GM13976 (cell line): ENCODE data around the gene SSPN.

Experiments used
- DNase-seq: peaks from one replicate; pipeline ENCODE4 v3.0.0; 2012; ENCODE audit warnings: low spot score
- in situ Hi-C: fragments of 300-500 bp; cut with MboI; formaldehyde crosslinking; loops from one replicate; pipeline ENCODE4 v1.12.0; 2022; ENCODE audit warnings: low sequenced_read_pairs, mixed read lengths, inconsistent platforms; ENCODE audit not compliant: unreplicated experiment
- TF ChIP-seq, protein P1 (sequence below): IDR thresholded peaks from 2 replicates; pipeline ENCODE4 v1.5.1; 2012; ENCODE audit warnings: borderline replicate concordance, mild to moderate bottlenecking; ENCODE audit not compliant: insufficient read depth; ENCODE audit errors: extremely low read depth, missing control alignments, control extremely low read depth

The SSPN gene

DNA sequence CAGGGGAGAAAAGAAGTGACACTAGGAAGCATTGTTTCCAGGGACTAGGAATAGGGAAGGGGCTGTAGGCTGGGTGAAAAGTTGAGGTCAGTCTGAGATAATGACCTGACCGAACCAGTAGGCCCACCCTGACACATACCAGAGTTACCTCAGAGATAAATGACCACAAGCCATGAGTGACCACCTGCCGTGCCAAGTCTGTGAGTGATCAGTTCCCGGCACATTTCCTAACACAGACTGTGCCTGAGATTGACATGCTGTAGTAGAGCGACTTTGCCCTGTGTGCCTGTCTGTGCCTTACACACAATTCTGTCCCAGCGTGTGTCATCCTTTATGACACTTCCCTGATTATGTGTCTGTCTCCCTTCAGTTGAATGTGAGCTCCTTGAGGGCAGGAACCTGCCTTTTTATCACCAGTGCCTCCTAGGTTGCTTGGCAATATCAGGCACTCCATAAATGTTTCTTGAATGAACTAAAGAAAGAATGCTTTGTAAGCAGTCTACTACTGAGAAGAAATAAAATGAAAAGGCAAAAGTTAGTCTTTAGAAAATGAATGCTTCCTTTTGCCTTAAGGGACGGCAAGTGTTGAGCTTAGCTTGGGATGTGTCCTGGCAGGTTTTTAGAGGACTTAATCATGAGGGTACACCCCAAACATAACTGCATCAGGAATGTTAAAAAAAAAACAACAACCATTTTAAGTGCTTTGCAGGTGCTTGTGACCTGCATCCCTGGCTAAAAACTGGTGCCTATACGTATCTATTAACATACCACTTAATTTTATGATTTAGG is 9.6 kb upstream of the SSPN start:
- in situ Hi-C loops: no loop called here
- TF ChIP-seq, protein P1, sequence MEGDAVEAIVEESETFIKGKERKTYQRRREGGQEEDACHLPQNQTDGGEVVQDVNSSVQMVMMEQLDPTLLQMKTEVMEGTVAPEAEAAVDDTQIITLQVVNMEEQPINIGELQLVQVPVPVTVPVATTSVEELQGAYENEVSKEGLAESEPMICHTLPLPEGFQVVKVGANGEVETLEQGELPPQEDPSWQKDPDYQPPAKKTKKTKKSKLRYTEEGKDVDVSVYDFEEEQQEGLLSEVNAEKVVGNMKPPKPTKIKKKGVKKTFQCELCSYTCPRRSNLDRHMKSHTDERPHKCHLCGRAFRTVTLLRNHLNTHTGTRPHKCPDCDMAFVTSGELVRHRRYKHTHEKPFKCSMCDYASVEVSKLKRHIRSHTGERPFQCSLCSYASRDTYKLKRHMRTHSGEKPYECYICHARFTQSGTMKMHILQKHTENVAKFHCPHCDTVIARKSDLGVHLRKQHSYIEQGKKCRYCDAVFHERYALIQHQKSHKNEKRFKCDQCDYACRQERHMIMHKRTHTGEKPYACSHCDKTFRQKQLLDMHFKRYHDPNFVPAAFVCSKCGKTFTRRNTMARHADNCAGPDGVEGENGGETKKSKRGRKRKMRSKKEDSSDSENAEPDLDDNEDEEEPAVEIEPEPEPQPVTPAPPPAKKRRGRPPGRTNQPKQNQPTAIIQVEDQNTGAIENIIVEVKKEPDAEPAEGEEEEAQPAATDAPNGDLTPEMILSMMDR: no peak
- DNase-seq: no peak

DNA sequence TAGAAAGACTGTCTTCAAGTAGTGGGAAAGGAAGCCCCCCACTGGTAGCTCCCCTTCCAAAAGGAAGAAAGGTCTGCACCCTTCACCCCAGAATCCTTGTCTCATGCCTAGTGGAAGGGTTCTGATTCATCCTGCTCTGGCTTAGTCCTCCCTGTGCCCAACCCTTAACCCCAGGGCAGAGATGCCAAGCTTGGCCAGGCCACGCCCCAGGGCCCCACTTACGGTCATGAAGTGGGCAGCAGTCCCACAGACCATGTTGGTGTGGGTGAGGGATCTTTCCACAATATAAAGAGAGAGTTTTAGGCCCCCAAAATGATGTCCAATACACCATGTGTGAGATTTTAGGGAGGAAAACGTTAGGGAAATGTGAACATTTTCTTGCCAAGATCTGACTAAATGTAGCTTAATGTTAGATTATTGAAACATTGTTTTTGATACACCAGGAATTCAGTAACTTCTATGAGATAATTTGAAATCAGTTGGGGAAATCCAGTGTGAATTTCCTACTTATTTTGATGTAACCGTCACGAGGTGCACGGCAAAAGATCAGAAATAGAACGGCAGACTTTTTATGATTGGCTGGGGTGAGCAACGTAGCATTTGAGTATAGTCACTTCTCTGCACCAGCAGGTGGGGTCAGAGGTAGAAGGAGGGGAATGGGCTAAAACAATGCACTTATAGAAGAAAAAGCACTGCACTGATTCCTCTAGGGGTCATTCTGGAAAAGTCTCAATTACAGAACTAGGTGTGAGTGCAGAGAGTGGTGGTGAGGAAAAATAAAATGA is 8.2 kb upstream of the SSPN start:
- no peak for DNase-seq
- TF ChIP-seq, protein P1: no peak
- in situ Hi-C loops: no loop called here

DNA sequence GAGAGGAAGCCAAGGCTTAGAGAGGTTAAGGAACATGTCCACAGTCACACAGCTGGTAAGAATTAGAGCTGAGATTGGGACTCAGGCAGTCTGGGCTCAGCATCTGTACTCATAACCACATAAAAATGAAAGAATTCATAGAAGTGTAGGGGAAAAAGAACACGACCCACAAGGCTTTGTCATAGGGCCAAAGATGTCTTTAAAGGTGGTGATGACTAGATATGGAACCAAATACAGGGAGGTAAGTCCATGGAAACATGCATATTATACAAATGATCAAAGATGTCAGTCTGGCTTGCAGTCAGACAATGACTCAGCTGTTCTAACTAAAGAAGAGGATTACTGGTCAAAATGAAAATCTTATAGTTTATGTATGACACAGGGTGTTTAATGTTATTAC is 7.2 kb upstream of the SSPN start:
- DNase-seq: no peak
- in situ Hi-C loops: no loop called here
- TF ChIP-seq, protein P1: no peak

DNA sequence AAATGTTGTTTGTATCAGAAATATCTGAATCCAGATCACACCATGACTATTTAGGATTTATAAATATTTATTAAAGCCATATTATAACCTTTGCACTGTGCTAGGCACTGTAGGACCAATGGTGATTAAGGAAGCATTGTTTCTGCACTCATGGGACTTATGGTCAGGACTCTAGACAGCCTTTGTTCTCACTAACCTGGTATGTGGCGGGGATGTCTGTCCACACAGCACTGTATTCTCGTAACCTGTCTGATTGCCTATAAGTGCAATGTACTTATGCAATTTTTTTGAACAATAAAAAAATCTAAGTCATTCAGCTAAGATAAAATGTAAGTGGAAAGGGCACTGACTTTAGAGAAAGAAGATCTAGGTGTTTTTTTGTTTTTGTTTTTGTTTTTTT is 6.7 kb upstream of the SSPN start:
- DNase-seq: no peak

DNA sequence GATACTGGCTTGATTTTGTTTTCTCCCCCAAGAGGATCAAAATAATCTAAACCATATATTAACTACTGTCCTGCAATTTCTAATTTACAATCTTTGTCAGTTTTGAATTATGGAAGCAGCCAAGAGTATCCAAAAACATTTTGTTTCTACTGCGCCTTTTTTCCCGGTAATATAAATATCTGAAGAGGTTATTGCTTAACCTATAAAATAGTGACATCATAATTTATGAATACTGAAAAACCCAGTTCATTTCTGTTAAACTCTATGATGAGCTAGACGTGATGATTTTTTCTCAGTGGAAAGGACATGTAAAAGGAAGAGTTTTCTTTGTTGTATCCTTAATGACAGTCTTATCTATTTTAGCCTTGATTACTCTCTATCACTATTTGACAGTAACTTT is 3.2 kb upstream of the SSPN start:
- TF ChIP-seq, protein P1: no peak
- in situ Hi-C loops: no loop called here
- DNase-seq: no peak

More for the DNA sequence above, 6.7 kb upstream of the SSPN start:
- TF ChIP-seq, protein P1: no peak
- in situ Hi-C loops: no loop called here

DNA sequence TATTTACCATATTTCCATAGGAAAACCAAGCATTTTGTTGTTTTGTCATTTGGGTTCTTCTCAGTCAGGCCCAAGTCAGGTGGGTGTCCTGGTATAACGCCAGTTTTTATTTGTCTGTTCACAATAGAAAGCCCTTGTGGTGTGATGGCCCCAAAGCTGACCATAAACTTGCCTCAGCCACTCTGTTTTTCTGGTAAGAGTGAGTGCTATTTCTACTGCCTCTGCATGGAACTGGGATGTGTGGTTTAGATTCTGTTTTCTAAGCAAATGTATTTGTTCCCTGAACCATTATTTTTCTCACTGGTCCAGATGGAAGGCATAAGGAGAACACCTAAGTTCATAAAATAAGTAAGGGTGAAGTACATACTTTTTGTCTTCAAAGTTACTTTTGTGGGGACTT is 1.8 kb upstream of the SSPN start:
- DNase-seq: no peak
- in situ Hi-C loops: no loop called here
- TF ChIP-seq, protein P1: no peak
